ENCODE measurements around the gene HMOX1.

HMOX1 gene

GRCh38 chr22:35346596-35347220, 34.2 kb upstream of the HMOX1 start:
- H3K27ac ChIP-seq (ENCODE audit: low read depth, low read length), result no peak overlapping the region
- no peaks in the 10 kb centered on the region for H3K27me3 ChIP-seq (ENCODE audit: control insufficient read depth, low read length)
- H3F3A ChIP-seq (ENCODE audit: control insufficient read depth, insufficient read depth), result peaks cover 6% of the 10 kb centered on the region; the same call in 1 of the 2 replicates
- H3K79me2 ChIP-seq (ENCODE audit: control insufficient read depth, low read length), result no peaks in the 10 kb centered on the region
- H3K4me3 ChIP-seq (ENCODE audit: low read length), result no peak overlapping the region
- peaks cover 10% of the 10 kb centered on the region; the same call in 1 of the 2 replicates for H3K9me3 ChIP-seq (ENCODE audit: control insufficient read depth, insufficient read depth, low read length)
- peaks cover 5% of the 10 kb centered on the region; the same call in 1 of the 2 replicates for H3K36me3 ChIP-seq (ENCODE audit: control insufficient read depth, low read length)
- no peaks in the 10 kb centered on the region for H4K20me1 ChIP-seq (ENCODE audit: control insufficient read depth, insufficient read depth, low read depth, low read length)
- no peak overlapping the region for H3K4me2 ChIP-seq (ENCODE audit: low read length)
- H3K9me2 ChIP-seq (replicated peaks; ENCODE audit: control insufficient read depth, low read length), result no peaks in the 10 kb centered on the region
- TF ChIP-seq CTCF (IDR thresholded peaks at IDR 0.05; ENCODE audit: low read depth, low read length, poor library complexity, severe bottlenecking) (no peak), EZH2phosphoT487 (IDR thresholded peaks at IDR 0.05; ENCODE audit: borderline replicate concordance, low read length) (no peak)
- peaks cover 30% of the 10 kb centered on the region for H3K4me1 ChIP-seq (ENCODE audit: control insufficient read depth, low read length)

GRCh38 chr22:35347462-35347861, 33.4 kb upstream of the HMOX1 start:
- H3K9me2 ChIP-seq (replicated peaks; ENCODE audit: control insufficient read depth, low read length), result no peaks in the 10 kb centered on the region
- peaks cover 5% of the 10 kb centered on the region; the same call in 1 of the 2 replicates for H3F3A ChIP-seq (ENCODE audit: control insufficient read depth, insufficient read depth)
- H3K36me3 ChIP-seq (ENCODE audit: control insufficient read depth, low read length), result peaks cover 5% of the 10 kb centered on the region; the same call in 1 of the 2 replicates
- H3K9me3 ChIP-seq (ENCODE audit: control insufficient read depth, insufficient read depth, low read length), result peaks cover 10% of the 10 kb centered on the region; the same call in 1 of the 2 replicates
- H4K20me1 ChIP-seq (ENCODE audit: control insufficient read depth, insufficient read depth, low read depth, low read length), result no peaks in the 10 kb centered on the region
- H3K27me3 ChIP-seq (ENCODE audit: control insufficient read depth, low read length), result no peaks in the 10 kb centered on the region
- H3K4me3 ChIP-seq (ENCODE audit: low read length), result no peak overlapping the region
- H3K79me2 ChIP-seq (ENCODE audit: control insufficient read depth, low read length), result no peaks in the 10 kb centered on the region
- TF ChIP-seq CTCF (IDR thresholded peaks at IDR 0.05; ENCODE audit: low read depth, low read length, poor library complexity, severe bottlenecking), result no peak
- TF ChIP-seq EZH2phosphoT487 (IDR thresholded peaks at IDR 0.05; ENCODE audit: borderline replicate concordance, low read length), result no peak
- no peak overlapping the region for H3K4me2 ChIP-seq (ENCODE audit: low read length)
- H3K27ac ChIP-seq (ENCODE audit: low read depth, low read length), result no peak overlapping the region
- H3K4me1 ChIP-seq (ENCODE audit: control insufficient read depth, low read length), result peaks cover 33% of the 10 kb centered on the region

- Histone ChIP-seq H3K9me3 (ENCODE audit: control insufficient read depth, insufficient read depth, low read length) (peaks cover 8% of the 10 kb centered on the region; the same call in 1 of the 2 replicates), H3K36me3 (ENCODE audit: control insufficient read depth, low read length) (peaks cover 4% of the 10 kb centered on the region; the same call in 1 of the 2 replicates), H3K9me2 (replicated peaks; ENCODE audit: control insufficient read depth, low read length) (no peaks in the 10 kb centered on the region), H3K4me1 (ENCODE audit: control insufficient read depth, low read length) (peaks cover 39% of the 10 kb centered on the region), H3K4me3 (ENCODE audit: low read length) (no peak overlapping the region), H3F3A (ENCODE audit: control insufficient read depth, insufficient read depth) (peaks cover 5% of the 10 kb centered on the region; the same call in 1 of the 2 replicates), H3K27me3 (ENCODE audit: control insufficient read depth, low read length) (no peaks in the 10 kb centered on the region), H4K20me1 (ENCODE audit: control insufficient read depth, insufficient read depth, low read depth, low read length) (no peaks in the 10 kb centered on the region), H3K27ac (ENCODE audit: low read depth, low read length) (no peak overlapping the region), H3K79me2 (ENCODE audit: control insufficient read depth, low read length) (no peaks in the 10 kb centered on the region), H3K4me2 (ENCODE audit: low read length) (no peak overlapping the region)
- no peak for TF ChIP-seq EZH2phosphoT487 (IDR thresholded peaks at IDR 0.05; ENCODE audit: borderline replicate concordance, low read length)
- no peak for TF ChIP-seq CTCF (IDR thresholded peaks at IDR 0.05; ENCODE audit: low read depth, low read length, poor library complexity, severe bottlenecking)
Observed at GRCh38 chr22:35348026-35348590, 32.8 kb upstream of the HMOX1 start.

All from DOHH2 (cell line).